ENCODE results near the gene DIMT1. TPM values are rescaled to one million over a fixed set of nuclear protein-coding genes. Genes with fewer than 3 reads are reported as not detected.

The DIMT1 gene
- total RNA-seq, 2 donors from 2014 or later, result 28.8 to 29.2 TPM

DNA sequence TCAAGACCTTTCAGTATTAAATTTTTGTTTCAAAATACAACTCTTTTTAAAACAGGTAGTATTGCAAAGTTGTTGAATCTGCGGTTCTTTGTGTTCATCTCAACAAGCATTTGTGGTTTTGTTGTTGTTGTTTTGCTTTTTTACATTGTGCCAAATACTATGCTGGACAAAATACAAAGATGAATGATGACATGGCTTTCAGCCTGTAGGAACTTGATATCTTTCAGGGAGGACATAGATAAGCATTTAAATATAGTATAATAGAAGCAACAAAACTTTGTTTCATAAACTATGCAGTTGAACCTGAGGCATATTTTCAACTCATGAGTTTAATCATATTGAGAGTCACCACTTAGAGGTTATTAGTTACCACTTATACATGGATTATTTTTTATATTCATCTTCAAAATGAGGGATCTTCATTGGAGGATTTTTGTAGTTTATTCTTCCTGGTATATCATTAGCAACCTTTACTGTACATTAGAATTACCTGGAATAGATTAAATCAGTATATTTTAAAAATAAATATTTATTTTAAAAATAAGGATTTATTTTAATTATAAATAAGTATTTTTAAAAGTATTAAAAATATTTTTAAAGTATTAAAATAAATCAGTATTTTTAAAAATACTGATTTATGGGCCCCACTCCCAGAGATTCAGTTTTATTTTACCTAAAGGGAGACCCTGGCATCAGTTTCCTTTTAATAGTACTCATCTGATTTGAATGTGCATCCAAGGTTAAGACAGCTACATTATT is 54.8 kb downstream of the DIMT1 start:
- Histone ChIP-seq H3K4me3 (no peak overlapping the region), H3K9me3 (no peaks in the 10 kb centered on the region), H3K36me3 (peaks cover 21% of the 10 kb centered on the region), H3K27me3 (replicated peaks; ENCODE audit: insufficient read depth) (no peaks in the 10 kb centered on the region), H3K27ac (no peak overlapping the region), H3K4me1 (ENCODE audit: control insufficient read depth in 1 of 2, low read depth in 2 of 2) (no peaks in the 10 kb centered on the region)
- ATAC-seq (ENCODE audit: insufficient number of reproducible peaks, low FRiP score, low read depth) (no peak), DNase-seq (ENCODE audit: low spot score) (no peak)
- TF ChIP-seq, protein P1, sequence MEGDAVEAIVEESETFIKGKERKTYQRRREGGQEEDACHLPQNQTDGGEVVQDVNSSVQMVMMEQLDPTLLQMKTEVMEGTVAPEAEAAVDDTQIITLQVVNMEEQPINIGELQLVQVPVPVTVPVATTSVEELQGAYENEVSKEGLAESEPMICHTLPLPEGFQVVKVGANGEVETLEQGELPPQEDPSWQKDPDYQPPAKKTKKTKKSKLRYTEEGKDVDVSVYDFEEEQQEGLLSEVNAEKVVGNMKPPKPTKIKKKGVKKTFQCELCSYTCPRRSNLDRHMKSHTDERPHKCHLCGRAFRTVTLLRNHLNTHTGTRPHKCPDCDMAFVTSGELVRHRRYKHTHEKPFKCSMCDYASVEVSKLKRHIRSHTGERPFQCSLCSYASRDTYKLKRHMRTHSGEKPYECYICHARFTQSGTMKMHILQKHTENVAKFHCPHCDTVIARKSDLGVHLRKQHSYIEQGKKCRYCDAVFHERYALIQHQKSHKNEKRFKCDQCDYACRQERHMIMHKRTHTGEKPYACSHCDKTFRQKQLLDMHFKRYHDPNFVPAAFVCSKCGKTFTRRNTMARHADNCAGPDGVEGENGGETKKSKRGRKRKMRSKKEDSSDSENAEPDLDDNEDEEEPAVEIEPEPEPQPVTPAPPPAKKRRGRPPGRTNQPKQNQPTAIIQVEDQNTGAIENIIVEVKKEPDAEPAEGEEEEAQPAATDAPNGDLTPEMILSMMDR (IDR thresholded peaks at IDR 0.05), result no peak

GRCh38 chr5:62347928-62348327 is 55.8 kb downstream of the DIMT1 start:
- H3K36me3 ChIP-seq, result peaks cover 21% of the 10 kb centered on the region
- H3K9me3 ChIP-seq, result no peaks in the 10 kb centered on the region
- no peak for DNase-seq (ENCODE audit: low spot score)
- TF ChIP-seq, protein P1 (IDR thresholded peaks at IDR 0.05), result no peak
- ATAC-seq (ENCODE audit: insufficient number of reproducible peaks, low FRiP score, low read depth), result no peak
- H3K27ac ChIP-seq, result no peak overlapping the region
- H3K4me3 ChIP-seq, result no peak overlapping the region
- no peaks in the 10 kb centered on the region for H3K4me1 ChIP-seq (ENCODE audit: control insufficient read depth in 1 of 2, low read depth in 2 of 2)
- H3K27me3 ChIP-seq (replicated peaks; ENCODE audit: insufficient read depth), result no peaks in the 10 kb centered on the region

- no peak for ATAC-seq (ENCODE audit: insufficient number of reproducible peaks, low FRiP score, low read depth)
- Histone ChIP-seq H3K36me3 (peaks cover 19% of the 10 kb centered on the region), H3K27me3 (replicated peaks; ENCODE audit: insufficient read depth) (no peaks in the 10 kb centered on the region), H3K9me3 (no peaks in the 10 kb centered on the region), H3K4me1 (ENCODE audit: control insufficient read depth in 1 of 2, low read depth in 2 of 2) (no peaks in the 10 kb centered on the region), H3K27ac (no peak overlapping the region), H3K4me3 (no peak overlapping the region)
- TF ChIP-seq, protein P1 (IDR thresholded peaks at IDR 0.05), result no peak
- DNase-seq (ENCODE audit: low spot score), result no peak
These were observed 57.0 kb downstream of the DIMT1 start for GRCh38 chr5:62346748-62347147.

DNA sequence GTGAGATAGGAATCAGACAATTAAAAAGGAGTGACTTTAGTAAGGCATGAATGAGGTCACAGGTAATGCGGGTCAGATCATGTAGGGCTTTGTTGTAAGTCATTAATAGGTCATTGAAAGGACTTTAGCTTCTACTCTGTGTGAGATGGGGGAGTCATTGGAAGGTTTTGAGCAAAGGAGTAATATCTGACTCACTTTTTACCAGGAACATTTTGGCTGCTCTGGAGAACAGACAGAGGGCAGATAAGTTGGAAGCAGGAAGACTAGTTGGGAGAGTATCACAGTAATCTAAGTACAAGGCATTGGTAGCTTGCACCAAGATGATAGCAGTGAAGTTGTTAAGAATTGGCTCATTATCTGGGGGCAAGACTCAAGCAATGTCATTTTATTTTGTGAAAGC is 60.3 kb downstream of the DIMT1 start:
- DNase-seq (ENCODE audit: low spot score) (no peak), ATAC-seq (ENCODE audit: insufficient number of reproducible peaks, low FRiP score, low read depth) (no peak)
- TF ChIP-seq, protein P1 (IDR thresholded peaks at IDR 0.05), result no peak
- Histone ChIP-seq H3K9me3 (no peaks in the 10 kb centered on the region), H3K4me1 (ENCODE audit: control insufficient read depth in 1 of 2, low read depth in 2 of 2) (no peaks in the 10 kb centered on the region), H3K27ac (no peak overlapping the region), H3K36me3 (peaks cover 7% of the 10 kb centered on the region), H3K4me3 (no peak overlapping the region), H3K27me3 (replicated peaks; ENCODE audit: insufficient read depth) (no peaks in the 10 kb centered on the region)

GRCh38 chr5:62342476-62342837 is 61.2 kb downstream of the DIMT1 start:
- H3K4me3 ChIP-seq, result no peak overlapping the region
- H3K27ac ChIP-seq, result no peak overlapping the region
- no peaks in the 10 kb centered on the region for H3K27me3 ChIP-seq (replicated peaks; ENCODE audit: insufficient read depth)
- DNase-seq (ENCODE audit: low spot score) (no peak), ATAC-seq (ENCODE audit: insufficient number of reproducible peaks, low FRiP score, low read depth) (no peak)
- no peaks in the 10 kb centered on the region for H3K9me3 ChIP-seq
- no peaks in the 10 kb centered on the region for H3K36me3 ChIP-seq
- no peaks in the 10 kb centered on the region for H3K4me1 ChIP-seq (ENCODE audit: control insufficient read depth in 1 of 2, low read depth in 2 of 2)
- TF ChIP-seq, protein P1 (IDR thresholded peaks at IDR 0.05), result no peak
